ENCODE data around the gene ICA1.

Gene ICA1

GRCh38 chr7:8286118-8286517 is 24.2 kb upstream of the ICA1 start:
- Histone ChIP-seq H3K9ac (ENCODE audit: low read depth, low read length) (no peak overlapping the region), H3K9me3 (ENCODE audit: insufficient read depth, low read depth, low read length) (no peaks in the 10 kb centered on the region), H3K4me1 (ENCODE audit: insufficient read depth, low read length) (peaks cover 16% of the 10 kb centered on the region; the same call in 1 of the 2 replicates), H3K4me3 (ENCODE audit: low read length) (no peak overlapping the region), H3K27ac (ENCODE audit: low read length) (no peak overlapping the region), H3K36me3 (ENCODE audit: insufficient read depth, low read depth, low read length) (no peaks in the 10 kb centered on the region), H3K27me3 (ENCODE audit: insufficient read depth, low read length) (no peaks in the 10 kb centered on the region)

- Histone ChIP-seq H3K27me3 (ENCODE audit: insufficient read depth, low read length) (no peaks in the 10 kb centered on the region), H3K4me3 (ENCODE audit: low read length) (no peak overlapping the region), H3K36me3 (ENCODE audit: insufficient read depth, low read depth, low read length) (no peaks in the 10 kb centered on the region), H3K9ac (ENCODE audit: low read depth, low read length) (no peak overlapping the region), H3K9me3 (ENCODE audit: insufficient read depth, low read depth, low read length) (no peaks in the 10 kb centered on the region), H3K27ac (ENCODE audit: low read length) (no peak overlapping the region), H3K4me1 (ENCODE audit: insufficient read depth, low read length) (peaks cover 11% of the 10 kb centered on the region; the same call in 1 of the 2 replicates)
Measured at GRCh38 chr7:8285155-8285554, 23.2 kb upstream of the ICA1 start.

GRCh38 chr7:8284606-8285005 is 22.6 kb upstream of the ICA1 start:
- H3K4me1 ChIP-seq (ENCODE audit: insufficient read depth, low read length): peaks cover 11% of the 10 kb centered on the region; the same call in 1 of the 2 replicates
- no peak overlapping the region for H3K4me3 ChIP-seq (ENCODE audit: low read length)
- no peak overlapping the region for H3K9ac ChIP-seq (ENCODE audit: low read depth, low read length)
- H3K27me3 ChIP-seq (ENCODE audit: insufficient read depth, low read length): no peaks in the 10 kb centered on the region
- no peaks in the 10 kb centered on the region for H3K9me3 ChIP-seq (ENCODE audit: insufficient read depth, low read depth, low read length)
- H3K27ac ChIP-seq (ENCODE audit: low read length): no peak overlapping the region
- no peaks in the 10 kb centered on the region for H3K36me3 ChIP-seq (ENCODE audit: insufficient read depth, low read depth, low read length)

GRCh38 chr7:8283968-8284367 is 22.0 kb upstream of the ICA1 start:
- Histone ChIP-seq H3K4me1 (ENCODE audit: insufficient read depth, low read length) (peaks cover 11% of the 10 kb centered on the region; the same call in 1 of the 2 replicates), H3K9ac (ENCODE audit: low read depth, low read length) (no peak overlapping the region), H3K9me3 (ENCODE audit: insufficient read depth, low read depth, low read length) (no peaks in the 10 kb centered on the region), H3K36me3 (ENCODE audit: insufficient read depth, low read depth, low read length) (no peaks in the 10 kb centered on the region), H3K27me3 (ENCODE audit: insufficient read depth, low read length) (no peaks in the 10 kb centered on the region), H3K27ac (ENCODE audit: low read length) (no peak overlapping the region), H3K4me3 (ENCODE audit: low read length) (no peak overlapping the region)

- H3K27me3 ChIP-seq (ENCODE audit: insufficient read depth, low read length): no peaks in the 10 kb centered on the region
- H3K9ac ChIP-seq (ENCODE audit: low read depth, low read length): no peak overlapping the region
- H3K36me3 ChIP-seq (ENCODE audit: insufficient read depth, low read depth, low read length): no peaks in the 10 kb centered on the region
- H3K4me3 ChIP-seq (ENCODE audit: low read length): no peak overlapping the region
- H3K4me1 ChIP-seq (ENCODE audit: insufficient read depth, low read length): peaks cover 3% of the 10 kb centered on the region; the same call in 1 of the 2 replicates
- no peak overlapping the region for H3K27ac ChIP-seq (ENCODE audit: low read length)
- H3K9me3 ChIP-seq (ENCODE audit: insufficient read depth, low read depth, low read length): no peaks in the 10 kb centered on the region
Measured at GRCh38 chr7:8282871-8283270, 20.9 kb upstream of the ICA1 start.

- H3K4me1 ChIP-seq (ENCODE audit: insufficient read depth, low read length): peaks cover 3% of the 10 kb centered on the region; the same call in 1 of the 2 replicates
- no peaks in the 10 kb centered on the region for H3K27me3 ChIP-seq (ENCODE audit: insufficient read depth, low read length)
- no peak overlapping the region for H3K4me3 ChIP-seq (ENCODE audit: low read length)
- H3K9ac ChIP-seq (ENCODE audit: low read depth, low read length): no peak overlapping the region
- no peak overlapping the region for H3K27ac ChIP-seq (ENCODE audit: low read length)
- H3K9me3 ChIP-seq (ENCODE audit: insufficient read depth, low read depth, low read length): no peaks in the 10 kb centered on the region
- no peaks in the 10 kb centered on the region for H3K36me3 ChIP-seq (ENCODE audit: insufficient read depth, low read depth, low read length)
Measured at GRCh38 chr7:8282162-8282561, 20.2 kb upstream of the ICA1 start.

GRCh38 chr7:8278183-8278582 is 16.2 kb upstream of the ICA1 start:
- Histone ChIP-seq H3K9ac (ENCODE audit: low read depth, low read length) (no peak overlapping the region), H3K27me3 (ENCODE audit: insufficient read depth, low read length) (no peaks in the 10 kb centered on the region), H3K9me3 (ENCODE audit: insufficient read depth, low read depth, low read length) (no peaks in the 10 kb centered on the region), H3K4me1 (ENCODE audit: insufficient read depth, low read length) (no peaks in the 10 kb centered on the region), H3K36me3 (ENCODE audit: insufficient read depth, low read depth, low read length) (no peaks in the 10 kb centered on the region), H3K4me3 (ENCODE audit: low read length) (no peak overlapping the region), H3K27ac (ENCODE audit: low read length) (no peak overlapping the region)

GRCh38 chr7:8277394-8277982 is 15.5 kb upstream of the ICA1 start:
- Histone ChIP-seq H3K36me3 (ENCODE audit: insufficient read depth, low read depth, low read length) (no peaks in the 10 kb centered on the region), H3K4me3 (ENCODE audit: low read length) (no peak overlapping the region), H3K9ac (ENCODE audit: low read depth, low read length) (no peak overlapping the region), H3K9me3 (ENCODE audit: insufficient read depth, low read depth, low read length) (no peaks in the 10 kb centered on the region), H3K4me1 (ENCODE audit: insufficient read depth, low read length) (no peaks in the 10 kb centered on the region), H3K27ac (ENCODE audit: low read length) (no peak overlapping the region), H3K27me3 (ENCODE audit: insufficient read depth, low read length) (no peaks in the 10 kb centered on the region)

- H3K4me3 ChIP-seq (ENCODE audit: low read length): no peak overlapping the region
- no peak overlapping the region for H3K9ac ChIP-seq (ENCODE audit: low read depth, low read length)
- H3K9me3 ChIP-seq (ENCODE audit: insufficient read depth, low read depth, low read length): no peaks in the 10 kb centered on the region
- H3K27ac ChIP-seq (ENCODE audit: low read length): no peak overlapping the region
- H3K4me1 ChIP-seq (ENCODE audit: insufficient read depth, low read length): no peaks in the 10 kb centered on the region
- no peaks in the 10 kb centered on the region for H3K36me3 ChIP-seq (ENCODE audit: insufficient read depth, low read depth, low read length)
- H3K27me3 ChIP-seq (ENCODE audit: insufficient read depth, low read length): no peaks in the 10 kb centered on the region
Measured at GRCh38 chr7:8274589-8274988, 12.6 kb upstream of the ICA1 start.

GRCh38 chr7:8271960-8272359 is 10.0 kb upstream of the ICA1 start:
- no peak overlapping the region for H3K9ac ChIP-seq (ENCODE audit: low read depth, low read length)
- H3K4me3 ChIP-seq (ENCODE audit: low read length): no peak overlapping the region
- no peaks in the 10 kb centered on the region for H3K9me3 ChIP-seq (ENCODE audit: insufficient read depth, low read depth, low read length)
- H3K27ac ChIP-seq (ENCODE audit: low read length): no peak overlapping the region
- H3K4me1 ChIP-seq (ENCODE audit: insufficient read depth, low read length): no peaks in the 10 kb centered on the region
- no peaks in the 10 kb centered on the region for H3K27me3 ChIP-seq (ENCODE audit: insufficient read depth, low read length)
- no peaks in the 10 kb centered on the region for H3K36me3 ChIP-seq (ENCODE audit: insufficient read depth, low read depth, low read length)

- peak overlapping the region; percentile 78; the same call in 1 of the 2 replicates for H3K4me3 ChIP-seq (ENCODE audit: low read length)
- no peaks in the 10 kb centered on the region for H3K36me3 ChIP-seq (ENCODE audit: insufficient read depth, low read depth, low read length)
- no peak overlapping the region for H3K9ac ChIP-seq (ENCODE audit: low read depth, low read length)
- H3K27ac ChIP-seq (ENCODE audit: low read length): no peak overlapping the region
- no peaks in the 10 kb centered on the region for H3K9me3 ChIP-seq (ENCODE audit: insufficient read depth, low read depth, low read length)
- peaks cover 25% of the 10 kb centered on the region for H3K27me3 ChIP-seq (ENCODE audit: insufficient read depth, low read length)
- no peaks in the 10 kb centered on the region; the same call in 1 of the 2 replicates for H3K4me1 ChIP-seq (ENCODE audit: insufficient read depth, low read length)
Measured at GRCh38 chr7:8263048-8263447, 1.1 kb upstream of the ICA1 start.

- H3K9ac ChIP-seq (ENCODE audit: low read depth, low read length): peak overlapping the region; percentile 14; the same call in 1 of the 2 replicates
- peak overlapping the region; percentile 78 for H3K4me3 ChIP-seq (ENCODE audit: low read length)
- H3K27me3 ChIP-seq (ENCODE audit: insufficient read depth, low read length): peaks cover 25% of the 10 kb centered on the region
- peaks cover 2% of the 10 kb centered on the region for H3K4me1 ChIP-seq (ENCODE audit: insufficient read depth, low read length)
- H3K36me3 ChIP-seq (ENCODE audit: insufficient read depth, low read depth, low read length): no peaks in the 10 kb centered on the region
- no peaks in the 10 kb centered on the region for H3K9me3 ChIP-seq (ENCODE audit: insufficient read depth, low read depth, low read length)
- H3K27ac ChIP-seq (ENCODE audit: low read length): no peak overlapping the region
Measured at GRCh38 chr7:8260871-8261694, 884 bp downstream of the ICA1 start.

All from iPS-20b (cell line).